BE2C (cell line): ENCODE results near the gene KLRC1.

Source experiments
- DNase-seq: peaks from one replicate; pipeline ENCODE4 v3.0.0-alpha.2; 2020
- H3K27me3 ChIP-seq: fragments of 250-450 bp; sonication (Bioruptor Pico); 2 replicates; pipeline ENCODE4 v1.5.1; 2020; ENCODE audit warnings: mild to moderate bottlenecking
- H3K36me3 ChIP-seq: fragments of 250-450 bp; sonication (Bioruptor Pico); 2 replicates; pipeline ENCODE4 v1.5.1; 2020; ENCODE audit warnings: mild to moderate bottlenecking
- H3K4me1 ChIP-seq: fragments of 250-450 bp; sonication (Bioruptor Pico); 2 replicates; pipeline ENCODE4 v1.5.1; 2020
- H3K4me3 ChIP-seq: 2 replicates; pipeline ENCODE4 v1.5.1; 2011; ENCODE audit warnings: low read depth, low read length
- H3K9me3 ChIP-seq: fragments of 250-450 bp; sonication (Bioruptor Pico); 2 replicates; pipeline ENCODE4 v1.5.1; 2020
- CTCF ChIP-seq: IDR thresholded peaks from 2 replicates; pipeline ENCODE4 v1.5.1; 2012; ENCODE audit warnings: mild to moderate bottlenecking, low read depth, low read length

The KLRC1 gene

GRCh38 chr12:10469701-10470100 lies 16.5 kb upstream of the KLRC1 start:
- Histone ChIP-seq H3K9me3 (no peaks in the 10 kb centered on the region), H3K27me3 (no peaks in the 10 kb centered on the region), H3K36me3 (no peaks in the 10 kb centered on the region), H3K4me3 (no peak overlapping the region), H3K4me1 (no peaks in the 10 kb centered on the region)
- DNase-seq, result no peak
- no peak for TF ChIP-seq CTCF

GRCh38 chr12:10466311-10466710 lies 13.1 kb upstream of the KLRC1 start:
- no peaks in the 10 kb centered on the region for H3K27me3 ChIP-seq
- H3K4me3 ChIP-seq, result no peak overlapping the region
- H3K9me3 ChIP-seq, result no peaks in the 10 kb centered on the region

GRCh38 chr12:10457760-10458159 lies 4.6 kb upstream of the KLRC1 start:
- no peaks in the 10 kb centered on the region for H3K27me3 ChIP-seq
- no peaks in the 10 kb centered on the region for H3K9me3 ChIP-seq
- no peak for TF ChIP-seq CTCF
- H3K4me1 ChIP-seq, result no peaks in the 10 kb centered on the region
- H3K4me3 ChIP-seq, result no peak overlapping the region
- H3K36me3 ChIP-seq, result no peaks in the 10 kb centered on the region
- no peak for DNase-seq

More at GRCh38 chr12:10466311-10466710, 13.1 kb upstream of the KLRC1 start:
- no peaks in the 10 kb centered on the region for H3K4me1 ChIP-seq
- no peak for TF ChIP-seq CTCF
- no peak for DNase-seq
- H3K36me3 ChIP-seq, result no peaks in the 10 kb centered on the region

- no peaks in the 10 kb centered on the region for H3K27me3 ChIP-seq
- no peak for TF ChIP-seq CTCF
- no peaks in the 10 kb centered on the region for H3K36me3 ChIP-seq
- no peak overlapping the region for H3K4me3 ChIP-seq
- no peaks in the 10 kb centered on the region for H3K4me1 ChIP-seq
- H3K9me3 ChIP-seq, result no peaks in the 10 kb centered on the region
- no peak for DNase-seq
Measured at GRCh38 chr12:10456856-10457255, 3.7 kb upstream of the KLRC1 start.

- Histone ChIP-seq H3K27me3 (no peaks in the 10 kb centered on the region), H3K36me3 (no peaks in the 10 kb centered on the region), H3K4me3 (no peak overlapping the region), H3K9me3 (no peaks in the 10 kb centered on the region), H3K4me1 (no peaks in the 10 kb centered on the region)
- no peak for DNase-seq
- TF ChIP-seq CTCF, result no peak
Measured at GRCh38 chr12:10455766-10456165, 2.6 kb upstream of the KLRC1 start.

GRCh38 chr12:10454531-10454930 lies 1.4 kb upstream of the KLRC1 start:
- Histone ChIP-seq H3K4me3 (no peak overlapping the region), H3K9me3 (no peaks in the 10 kb centered on the region), H3K27me3 (no peaks in the 10 kb centered on the region), H3K36me3 (no peaks in the 10 kb centered on the region), H3K4me1 (no peaks in the 10 kb centered on the region)
- TF ChIP-seq CTCF, result no peak
- no peak for DNase-seq
